Kidney epithelial cell (primary cell): ENCODE results near the gene JOSD2. TPM values are rescaled to one million over a fixed set of nuclear protein-coding genes. Genes with fewer than 3 reads are reported as not detected.
A peak's percentile ranks its signal among the peaks of the same experiment; 100 is the strongest.

Experiments
- DNase-seq: peaks from one replicate; pipeline ENCODE4 v3.0.0-alpha.2; 2010; ENCODE audit warnings: low read depth
- H3K27me3 ChIP-seq: 2 replicates; pipeline ENCODE4 v1.6.0; 2011; ENCODE audit warnings: low read length; ENCODE audit not compliant: control insufficient read depth, insufficient read depth
- H3K36me3 ChIP-seq: 2 replicates; pipeline ENCODE4 v1.5.1; 2011; ENCODE audit warnings: low read length; ENCODE audit not compliant: control insufficient read depth, insufficient read depth
- H3K4me3 ChIP-seq: 2 replicates; pipeline ENCODE4 v1.5.1; 2011; ENCODE audit warnings: low read depth, mild to moderate bottlenecking, control low read depth, low read length
- CTCF ChIP-seq: IDR thresholded peaks from 2 replicates; pipeline ENCODE4 v1.5.1; 2011; ENCODE audit warnings: mild to moderate bottlenecking, moderate library complexity, low read length, control low read depth, inconsistent platforms; ENCODE audit not compliant: insufficient read depth, poor library complexity, severe bottlenecking
- total RNA-seq: library from RNA; depleted of rRNA; stranded (reverse); fragments of >200 nt; gene quantifications from 2 replicates; pipeline ENCODE4 v1.2.3, GENCODE V29; 2015

Gene JOSD2
- total RNA-seq, 1 donor from 2014 or later: 26.8 TPM

GRCh38 chr19:50556282-50557008 is 45.5 kb upstream of the JOSD2 start:
- no peaks in the 10 kb centered on the region for H3K36me3 ChIP-seq
- H3K4me3 ChIP-seq: peak overlapping the region; percentile 30
- DNase-seq: peak; percentile 19
- TF ChIP-seq CTCF: peak; percentile 93
- peaks cover 33% of the 10 kb centered on the region for H3K27me3 ChIP-seq

GRCh38 chr19:50555450-50556281 is 44.7 kb upstream of the JOSD2 start:
- no peak for DNase-seq
- TF ChIP-seq CTCF: no peak
- Histone ChIP-seq H3K27me3 (peaks cover 41% of the 10 kb centered on the region), H3K4me3 (no peak overlapping the region), H3K36me3 (no peaks in the 10 kb centered on the region)

- H3K27me3 ChIP-seq: peaks cover 45% of the 10 kb centered on the region
- no peak for TF ChIP-seq CTCF
- no peaks in the 10 kb centered on the region for H3K36me3 ChIP-seq
- H3K4me3 ChIP-seq: no peak overlapping the region
- no peak for DNase-seq
Observed at GRCh38 chr19:50555033-50555432, 44.0 kb upstream of the JOSD2 start.

GRCh38 chr19:50554212-50554611 is 43.2 kb upstream of the JOSD2 start:
- Histone ChIP-seq H3K36me3 (no peaks in the 10 kb centered on the region), H3K27me3 (peaks cover 46% of the 10 kb centered on the region), H3K4me3 (no peak overlapping the region)
- DNase-seq: no peak
- TF ChIP-seq CTCF: no peak

GRCh38 chr19:50553134-50553703 is 42.2 kb upstream of the JOSD2 start:
- Histone ChIP-seq H3K27me3 (peaks cover 46% of the 10 kb centered on the region), H3K4me3 (no peak overlapping the region), H3K36me3 (no peaks in the 10 kb centered on the region)
- DNase-seq: no peak
- no peak for TF ChIP-seq CTCF
